PC-3 (cell line): Measurements from ENCODE around the gene NEDD9. TPM values are rescaled to one million over a fixed set of nuclear protein-coding genes. Genes with fewer than 3 reads are reported as not detected.

Experiments
- ATAC-seq: fragments of 200-7000 bp; cut with Tn5 transposase; 2 replicates; pipeline ENCODE4 v1.9.1; 2020; ENCODE audit warnings: mild to moderate bottlenecking, moderate library complexity
- BruUV-seq: library from RNA; stranded (reverse); fragments of 400-500 nt; replicated peaks from 2 replicates; lab custom pipeline; 2021; lab: Mats Ljungman, UMichigan
- CTCF ChIA-PET: fragments of 300-600 bp; sonication (Branson Sonifier 250); formaldehyde crosslinking; loops from one replicate; lab custom pipeline; 2022; ENCODE audit warnings: antibody characterized with exemption; lab: Charles Lee
- POLR2A ChIA-PET: fragments of 300-600 bp; sonication (Branson Sonifier 250); formaldehyde crosslinking; loops from one replicate; lab custom pipeline; 2022; ENCODE audit warnings: antibody characterized with exemption; ENCODE audit not compliant: unreplicated experiment; lab: Charles Lee
- DNase-seq: peaks from one replicate; pipeline ENCODE4 v3.0.0-alpha.2; 2015
- H2AFZ ChIP-seq: fragments of 300-600 bp; sonication (generic); 2 replicates; pipeline ENCODE4 v1.6.0; 2016; ENCODE audit warnings: antibody characterized with exemption, low read length
- H3F3A ChIP-seq: fragments of 300-600 bp; sonication (generic); one replicate; pipeline ENCODE4 v1.6.0; 2017; ENCODE audit warnings: antibody characterized with exemption, low read length, control low read depth, mild to moderate bottlenecking; ENCODE audit not compliant: unreplicated experiment
- H3K27ac ChIP-seq: fragments of 300-600 bp; sonication (generic); 2 replicates; pipeline ENCODE4 v1.5.1; 2016; ENCODE audit warnings: mild to moderate bottlenecking, low read length
- H3K27me3 ChIP-seq: fragments of 300-600 bp; sonication (generic); 2 replicates; pipeline ENCODE4 v1.6.1; 2016; ENCODE audit warnings: low read length, mixed read lengths
- H3K36me3 ChIP-seq: fragments of 300-600 bp; sonication (generic); 2 replicates; pipeline ENCODE4 v1.6.1; 2016; ENCODE audit warnings: low read depth, mixed run types, low read length, mixed read lengths
- H3K4me1 ChIP-seq: fragments of 300-600 bp; sonication (generic); 2 replicates; pipeline ENCODE4 v1.5.1; 2016; ENCODE audit warnings: low read length; ENCODE audit not compliant: insufficient read depth
- H3K4me2 ChIP-seq: fragments of 300-600 bp; sonication (generic); 2 replicates; pipeline ENCODE4 v1.6.0; 2016; ENCODE audit warnings: low read length
- H3K4me3 ChIP-seq: fragments of 300-600 bp; sonication (generic); 2 replicates; pipeline ENCODE4 v1.5.1; 2016; ENCODE audit warnings: mild to moderate bottlenecking, low read length, mixed read lengths
- H3K79me2 ChIP-seq: fragments of 300-600 bp; sonication (generic); 2 replicates; pipeline ENCODE4 v1.6.1; 2017; ENCODE audit warnings: low read length, mixed read lengths
- H3K9ac ChIP-seq: fragments of 300-600 bp; sonication (generic); 2 replicates; pipeline ENCODE4 v1.6.0; 2016; ENCODE audit warnings: mild to moderate bottlenecking, low read length
- H3K9me2 ChIP-seq: fragments of 300-600 bp; sonication (generic); replicated peaks from 2 replicates; pipeline ENCODE4 v1.6.1; 2016; ENCODE audit warnings: mixed run types, low read length, mixed read lengths
- H3K9me3 ChIP-seq: fragments of 300-600 bp; sonication (generic); 2 replicates; pipeline ENCODE4 v1.6.1; 2016; ENCODE audit warnings: low read length, mixed read lengths
- H4K20me1 ChIP-seq: fragments of 300-600 bp; sonication (generic); 2 replicates; pipeline ENCODE4 v1.6.1; 2016; ENCODE audit warnings: low read length, mixed read lengths
- EZH2 ChIP-seq: fragments of 300-600 bp; sonication (generic); IDR thresholded peaks from one replicate; pipeline ENCODE4 v1.6.1; 2017; ENCODE audit warnings: antibody characterized with exemption, mild to moderate bottlenecking, low read length; ENCODE audit not compliant: unreplicated experiment
- EZH2phosphoT487 ChIP-seq: fragments of 300-600 bp; sonication (generic); IDR thresholded peaks from 2 replicates; pipeline ENCODE4 v1.6.1; 2018; ENCODE audit warnings: mild to moderate bottlenecking, antibody characterized with exemption, low read length, borderline replicate concordance
- intact Hi-C: fragments of 100-400 bp; cut with micrococcal nuclease; formaldehyde crosslinking; loops from 2 replicates; pipeline ENCODE4 v1.9.0; 2023
- total RNA-seq: library from RNA; depleted of rRNA; stranded (reverse); fragments of >200 nt; gene quantifications from 2 replicates; pipeline ENCODE4 v1.2.3, GENCODE V29; 2014
- TF ChIP-seq, protein P1 (sequence below): fragments of 300-600 bp; sonication (generic); conservative IDR thresholded peaks from 2 replicates; pipeline ENCODE4 v1.5.1; 2017; ENCODE audit warnings: antibody characterized with exemption, low read depth, mild to moderate bottlenecking, low read length

Gene NEDD9
- total RNA-seq, 1 experiment from 2014 or later, result 12.1 TPM

GRCh38 chr6:11221623-11222384 is 10.7 kb downstream of the NEDD9 start:
- Histone ChIP-seq H3K9me2 (no peaks in the 10 kb centered on the region), H3K4me1 (peaks cover 45% of the 10 kb centered on the region), H3K79me2 (peaks cover 68% of the 10 kb centered on the region), H4K20me1 (no peaks in the 10 kb centered on the region), H3K27ac (no peak overlapping the region), H3F3A (no peaks in the 10 kb centered on the region), H3K9ac (no peak overlapping the region), H3K4me2 (no peak overlapping the region), H3K9me3 (no peaks in the 10 kb centered on the region), H3K27me3 (no peaks in the 10 kb centered on the region), H2AFZ (no peak overlapping the region), H3K36me3 (0 out of 2 replicates have a peak, but pooled peaks cover 2% of the 10 kb centered on the region), H3K4me3 (no peak overlapping the region)
- BruUV-seq, result no TSS peak
- DNase-seq (no peak), ATAC-seq (no peak)
- CTCF ChIA-PET, result no interaction called here
- POLR2A ChIA-PET, result interaction anchor here (1.4 kb wide), 1 partner anchor 15 kb away, joined by 6 read pairs; no protein-coding TSS in a partner anchor
- intact Hi-C loops, result no loop called here
- TF ChIP-seq, protein P1, sequence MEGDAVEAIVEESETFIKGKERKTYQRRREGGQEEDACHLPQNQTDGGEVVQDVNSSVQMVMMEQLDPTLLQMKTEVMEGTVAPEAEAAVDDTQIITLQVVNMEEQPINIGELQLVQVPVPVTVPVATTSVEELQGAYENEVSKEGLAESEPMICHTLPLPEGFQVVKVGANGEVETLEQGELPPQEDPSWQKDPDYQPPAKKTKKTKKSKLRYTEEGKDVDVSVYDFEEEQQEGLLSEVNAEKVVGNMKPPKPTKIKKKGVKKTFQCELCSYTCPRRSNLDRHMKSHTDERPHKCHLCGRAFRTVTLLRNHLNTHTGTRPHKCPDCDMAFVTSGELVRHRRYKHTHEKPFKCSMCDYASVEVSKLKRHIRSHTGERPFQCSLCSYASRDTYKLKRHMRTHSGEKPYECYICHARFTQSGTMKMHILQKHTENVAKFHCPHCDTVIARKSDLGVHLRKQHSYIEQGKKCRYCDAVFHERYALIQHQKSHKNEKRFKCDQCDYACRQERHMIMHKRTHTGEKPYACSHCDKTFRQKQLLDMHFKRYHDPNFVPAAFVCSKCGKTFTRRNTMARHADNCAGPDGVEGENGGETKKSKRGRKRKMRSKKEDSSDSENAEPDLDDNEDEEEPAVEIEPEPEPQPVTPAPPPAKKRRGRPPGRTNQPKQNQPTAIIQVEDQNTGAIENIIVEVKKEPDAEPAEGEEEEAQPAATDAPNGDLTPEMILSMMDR, result no peak
- TF ChIP-seq EZH2, result no peak
- TF ChIP-seq EZH2phosphoT487, result no peak

- DNase-seq (no peak), ATAC-seq (no peak)
- H3F3A ChIP-seq, result no peaks in the 10 kb centered on the region
- intact Hi-C loops, result no loop called here
- H2AFZ ChIP-seq, result no peak overlapping the region
- peak overlapping the region; percentile 59 for H3K4me2 ChIP-seq
- ChIA-PET CTCF (no interaction called here), POLR2A (no interaction called here)
- peaks cover 36% of the 10 kb centered on the region for H3K4me1 ChIP-seq
- no peaks in the 10 kb centered on the region for H3K27me3 ChIP-seq
- no TSS peak for BruUV-seq
- no peak for TF ChIP-seq EZH2phosphoT487
- TF ChIP-seq, protein P1, result no peak
- TF ChIP-seq EZH2, result no peak
- peak overlapping the region; percentile 62 for H3K9ac ChIP-seq
- no peaks in the 10 kb centered on the region for H3K9me3 ChIP-seq
- peak overlapping the region; percentile 94 for H3K27ac ChIP-seq
- peaks cover 68% of the 10 kb centered on the region for H3K79me2 ChIP-seq
- no peaks in the 10 kb centered on the region for H3K9me2 ChIP-seq
- H3K4me3 ChIP-seq, result no peak overlapping the region
- H4K20me1 ChIP-seq, result no peaks in the 10 kb centered on the region
- 0 out of 2 replicates have a peak, but pooled peaks cover 2% of the 10 kb centered on the region for H3K36me3 ChIP-seq
Measured at GRCh38 chr6:11219400-11219834, 13.1 kb downstream of the NEDD9 start.
